RCC 7860 (cell line): ENCODE data around the gene SEC14L1.

ENCODE experiments used
- DNase-seq: peaks from one replicate; pipeline ENCODE4 v3.0.0-alpha.2; 2015; ENCODE audit warnings: low spot score
- FAIRE-seq: peaks from 2 replicates; lab custom pipeline; 2012; peaks lifted over from hg19 to GRCh38; lab: Jason Lieb, UNC

The SEC14L1 gene

DNA sequence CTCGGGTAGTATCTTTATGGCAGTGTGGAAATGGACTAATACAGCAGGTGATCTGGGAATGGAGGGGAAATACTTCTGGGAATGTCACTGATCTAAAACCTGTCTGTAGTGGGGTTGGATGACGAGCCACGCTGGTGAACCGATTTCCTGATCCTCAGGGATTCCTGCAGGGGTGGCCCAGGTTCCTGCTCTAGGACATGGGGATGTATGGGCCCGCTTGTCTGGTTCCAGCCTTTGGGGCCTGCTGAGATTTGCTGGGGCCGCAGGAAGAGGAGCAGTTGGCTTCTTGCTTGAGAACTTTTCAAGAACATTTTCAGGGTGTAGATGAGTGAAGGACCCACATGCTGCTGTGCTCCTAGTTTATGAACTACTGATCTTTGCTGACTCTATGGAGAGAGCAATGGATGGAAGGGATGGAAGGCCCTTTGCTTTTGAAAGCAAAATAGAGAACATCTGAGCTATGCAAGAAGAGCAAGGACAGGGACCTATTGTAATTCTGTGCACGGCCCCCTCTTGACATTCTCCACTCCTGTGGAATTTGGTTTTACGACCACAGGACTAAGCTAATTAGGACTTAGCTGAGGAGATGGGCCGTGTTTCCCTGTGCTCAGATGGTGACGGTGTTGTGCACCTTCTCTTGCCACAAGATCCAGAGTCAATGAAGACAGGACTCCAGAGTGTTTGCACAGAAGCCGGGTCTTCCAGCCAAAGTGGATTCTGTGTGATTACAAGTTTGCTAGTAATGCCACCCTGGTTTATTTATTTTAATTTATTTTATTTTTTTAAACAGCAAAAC lies 90.5 kb downstream of the SEC14L1 start:
- no peak for FAIRE-seq
- DNase-seq, result no peak

- no peak for DNase-seq
- FAIRE-seq, result no peak
Observed at GRCh38 chr17:77233127-77233526, 92.4 kb downstream of the SEC14L1 start.

- FAIRE-seq (no peak), DNase-seq (peak; percentile 60)
Observed at GRCh38 chr17:77233635-77234334, 93.0 kb downstream of the SEC14L1 start.

- FAIRE-seq, result no peak
Observed at GRCh38 chr17:77234695-77235094, 93.9 kb downstream of the SEC14L1 start.

GRCh38 chr17:77235370-77235941 lies 94.7 kb downstream of the SEC14L1 start:
- no peak for DNase-seq
- FAIRE-seq, result no peak

More at GRCh38 chr17:77234695-77235094, 93.9 kb downstream of the SEC14L1 start:
- DNase-seq, result no peak

DNA sequence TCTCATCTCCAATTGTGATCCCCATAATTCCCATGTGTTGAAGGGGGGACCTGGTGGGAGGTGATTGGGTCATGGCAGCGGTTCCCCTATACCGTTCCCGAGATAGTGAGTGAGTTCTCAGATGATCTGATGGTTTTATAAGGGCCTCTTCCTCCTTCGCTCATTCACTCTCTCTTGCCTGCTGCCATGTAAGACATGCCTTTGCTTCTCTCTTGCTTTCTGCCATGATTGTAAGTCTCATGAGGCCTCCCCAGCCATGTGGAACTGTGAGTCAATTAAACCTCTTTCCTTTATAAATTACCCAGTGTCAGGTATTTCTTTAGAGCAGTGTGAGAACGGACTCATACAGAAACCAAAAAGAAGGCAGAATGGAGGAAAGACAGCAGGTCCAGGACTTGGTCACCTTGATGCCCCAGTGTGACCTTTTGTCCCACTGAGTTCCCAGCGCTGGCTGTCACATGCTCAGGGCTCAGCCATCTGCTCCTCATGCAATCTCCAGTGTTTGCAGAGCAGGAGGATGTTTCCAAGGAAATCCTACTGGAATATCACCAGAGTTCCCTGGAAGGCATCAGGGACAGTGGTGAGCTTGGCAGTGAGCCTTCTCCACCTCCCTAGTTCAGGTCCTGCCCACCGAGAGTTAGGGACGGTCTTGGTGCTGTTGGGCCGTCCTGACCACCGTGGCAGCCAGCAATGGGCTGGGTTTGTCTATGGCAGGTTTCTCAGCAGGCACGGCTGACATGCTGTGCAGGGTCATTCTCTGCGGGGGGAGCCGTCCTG lies 96.7 kb downstream of the SEC14L1 start:
- FAIRE-seq (no peak), DNase-seq (no peak)

- no peak for FAIRE-seq
- DNase-seq, result no peak
Observed at GRCh38 chr17:77240976-77241375, 100.2 kb downstream of the SEC14L1 start.

DNA sequence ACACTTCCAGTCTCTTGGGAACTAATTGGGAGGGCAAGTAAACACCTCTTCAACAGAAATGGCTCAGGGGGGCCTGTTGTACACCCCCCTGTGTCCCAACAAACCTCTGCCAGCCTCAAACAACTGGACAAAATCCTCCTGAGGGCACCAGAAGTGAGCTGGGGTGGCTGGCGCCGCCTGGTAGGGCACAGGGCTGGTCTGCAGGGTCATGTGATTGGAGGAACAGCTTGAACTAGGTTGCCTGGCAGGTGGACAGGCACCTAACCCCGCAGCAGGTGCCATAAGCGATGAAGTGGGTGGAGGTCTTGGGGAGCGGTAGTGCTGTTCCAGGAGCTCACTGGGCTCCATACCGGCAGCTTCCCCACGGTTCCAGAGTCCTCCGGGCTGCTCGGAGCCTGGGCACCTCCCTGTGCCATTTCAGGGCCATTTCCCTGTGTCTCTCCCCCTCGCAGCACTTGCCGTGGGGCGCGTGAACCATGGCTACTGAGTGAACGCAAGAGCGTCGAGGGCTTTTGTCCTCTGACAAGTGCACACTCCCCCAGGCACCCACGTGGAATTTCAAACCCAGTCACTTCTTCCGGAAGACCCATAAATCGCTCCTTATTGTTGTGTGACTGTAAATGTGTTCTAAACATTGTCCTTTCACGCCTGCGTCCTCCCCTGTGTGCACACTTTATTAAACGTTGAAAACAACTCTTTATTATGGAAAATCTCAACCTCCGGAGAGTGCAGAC lies 101.5 kb downstream of the SEC14L1 start:
- FAIRE-seq, result no peak
- no peak for DNase-seq

GRCh38 chr17:77245162-77245926 lies 104.6 kb downstream of the SEC14L1 start:
- DNase-seq (no peak), FAIRE-seq (no peak)

DNA sequence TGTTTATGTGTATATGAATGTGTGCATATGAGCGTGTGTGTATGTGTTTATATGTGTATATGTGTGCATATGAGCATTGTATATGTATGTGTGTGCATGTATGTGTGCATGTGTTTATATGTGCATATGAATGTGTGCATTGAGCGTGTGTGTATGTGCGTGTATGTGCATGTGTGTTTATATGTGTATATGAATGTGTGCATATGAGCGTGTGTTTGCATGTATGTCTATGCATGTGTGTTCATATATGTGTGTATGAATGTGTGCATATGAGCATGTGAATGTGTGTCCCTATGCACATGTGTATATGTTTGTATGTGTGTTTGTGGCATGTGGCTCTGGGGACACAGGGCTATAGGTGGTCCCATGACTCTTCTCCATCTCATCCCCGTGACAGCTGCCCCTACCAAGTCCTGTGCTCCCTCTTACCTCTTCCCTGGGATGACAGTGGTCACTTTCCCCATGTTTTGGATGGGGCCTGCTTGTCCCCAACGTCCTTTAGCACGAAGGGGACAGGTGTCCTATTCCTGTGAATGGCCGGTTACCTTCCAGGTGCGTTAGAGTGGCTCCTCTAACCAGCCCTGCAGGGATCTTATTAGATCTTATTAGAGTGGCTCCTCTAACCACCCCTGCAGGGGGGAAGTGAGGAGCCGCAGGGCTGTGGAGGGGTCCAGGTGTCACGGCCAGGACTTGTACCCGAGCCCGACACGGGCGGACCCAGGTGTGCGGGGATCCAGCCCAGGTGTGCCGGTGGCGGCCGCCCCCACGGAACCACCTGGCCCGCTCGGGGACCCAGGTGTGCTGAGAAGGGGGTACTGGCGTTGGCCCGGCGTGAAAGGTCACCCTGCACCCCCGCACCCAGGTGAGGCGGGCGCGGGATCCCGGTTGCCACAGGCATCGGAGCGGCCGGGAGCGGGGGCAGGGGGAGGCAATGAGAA lies 105.6 kb downstream of the SEC14L1 start:
- no peak for FAIRE-seq

GRCh38 chr17:77247048-77247541 lies 106.3 kb downstream of the SEC14L1 start:
- FAIRE-seq (no peak), DNase-seq (peak; percentile 53)

More for the DNA sequence above, 105.6 kb downstream of the SEC14L1 start:
- DNase-seq, result no peak

- DNase-seq, result no peak
- no peak for FAIRE-seq
Observed at GRCh38 chr17:77247609-77248008, 106.8 kb downstream of the SEC14L1 start.

DNA sequence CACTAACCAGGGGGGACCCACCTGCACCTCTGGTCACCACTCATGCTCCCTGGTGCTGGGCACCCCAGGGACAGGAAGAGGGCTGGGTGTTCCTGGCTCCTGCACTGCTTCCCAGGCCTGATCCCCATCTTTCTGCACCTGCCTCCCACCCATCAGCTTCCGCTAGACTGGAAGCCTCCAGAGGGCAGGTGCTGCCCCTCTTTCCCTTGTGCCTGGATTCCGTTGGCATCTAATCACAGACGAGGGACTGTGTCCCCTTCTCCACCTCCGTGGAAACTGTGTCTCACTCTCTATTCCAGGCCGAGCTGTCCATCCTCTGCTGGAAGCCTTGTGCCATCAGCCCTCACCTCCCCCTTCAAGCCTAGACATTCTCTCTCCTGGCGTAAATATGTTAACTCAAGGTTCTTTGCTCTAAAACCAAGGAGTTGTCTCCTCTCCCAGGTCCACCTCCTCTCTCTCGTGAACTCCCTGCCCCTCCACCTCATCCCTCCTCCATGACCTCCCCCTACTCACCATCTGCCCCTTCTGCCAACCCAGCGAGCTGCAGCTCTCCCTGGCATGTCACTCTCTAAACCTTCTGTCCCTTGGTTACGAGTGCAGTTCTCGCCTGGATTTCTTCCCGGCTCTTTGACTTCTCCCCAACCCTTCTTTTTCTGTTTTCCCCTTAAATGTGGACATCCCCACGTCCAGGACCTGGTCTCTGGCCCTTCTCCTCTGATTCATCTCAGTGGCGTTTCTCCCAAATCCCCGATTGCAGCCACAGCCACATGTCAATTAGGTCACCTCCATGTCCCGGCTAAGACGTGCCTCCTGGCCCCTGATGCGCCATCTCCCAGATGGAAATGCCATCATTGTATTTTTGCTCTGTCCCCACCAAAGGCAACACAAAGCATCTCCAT lies 107.7 kb downstream of the SEC14L1 start:
- DNase-seq, result no peak
- FAIRE-seq, result no peak

GRCh38 chr17:77251622-77252183 lies 110.9 kb downstream of the SEC14L1 start:
- FAIRE-seq (no peak), DNase-seq (no peak)

- FAIRE-seq (peak; percentile 83), DNase-seq (peak; percentile 76)
Observed at GRCh38 chr17:77252306-77252705, 111.5 kb downstream of the SEC14L1 start.

DNA sequence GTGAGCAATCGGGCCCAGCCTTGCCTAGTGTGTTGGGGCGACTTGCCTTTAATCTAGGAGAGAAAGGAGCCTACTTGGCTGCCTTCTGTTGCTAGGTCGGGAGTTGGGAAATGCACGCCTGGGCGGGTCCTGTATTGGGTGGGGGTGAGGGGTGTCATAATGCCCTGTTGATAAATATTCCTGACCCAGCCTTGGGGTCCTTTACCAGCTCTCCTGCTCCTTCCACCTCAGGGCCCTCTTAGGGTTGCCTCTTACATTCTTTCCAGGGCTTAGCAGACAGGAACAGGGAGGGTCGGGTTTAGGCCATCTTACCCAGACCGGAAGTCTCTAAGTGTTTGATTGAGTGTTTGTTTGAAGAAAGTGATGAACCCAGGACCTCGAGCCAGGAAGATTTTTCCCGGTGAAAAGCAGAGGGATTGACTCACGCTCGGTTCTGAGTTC lies 112.9 kb downstream of the SEC14L1 start:
- no peak for FAIRE-seq
- peak; percentile 44 for DNase-seq
